Hepatocyte (in vitro differentiated cells): Measurements from ENCODE around the gene P4HTM. TPM values are rescaled to one million over a fixed set of nuclear protein-coding genes. Genes with fewer than 3 reads are reported as not detected.

Experiments used
- DNase-seq: peaks from one replicate; pipeline ENCODE4 v3.0.0-alpha.2; 2016; ENCODE audit warnings: low spot score
- H2AFZ ChIP-seq: fragments of 200-600 bp; sonication (generic); 2 replicates; pipeline ENCODE4 v1.6.0; 2016; ENCODE audit warnings: antibody characterized with exemption, mild to moderate bottlenecking
- H3K27ac ChIP-seq: fragments of 200-600 bp; sonication (generic); 2 replicates; pipeline ENCODE4 v1.5.1; 2016; ENCODE audit warnings: mild to moderate bottlenecking
- H3K27me3 ChIP-seq: fragments of 200-600 bp; sonication (generic); 2 replicates; pipeline ENCODE4 v1.6.1; 2016
- H3K36me3 ChIP-seq: fragments of 200-600 bp; sonication (generic); replicated peaks from 2 replicates; pipeline ENCODE4 v1.5.1; 2016; ENCODE audit warnings: low read depth; ENCODE audit not compliant: insufficient read depth
- H3K4me1 ChIP-seq: fragments of 200-600 bp; sonication (generic); 2 replicates; pipeline ENCODE4 v1.5.1; 2016; ENCODE audit warnings: mild to moderate bottlenecking, moderate library complexity; ENCODE audit not compliant: insufficient read depth
- H3K4me2 ChIP-seq: fragments of 200-600 bp; sonication (generic); 2 replicates; pipeline ENCODE4 v1.6.0; 2016
- H3K4me3 ChIP-seq: fragments of 200-600 bp; sonication (generic); 2 replicates; pipeline ENCODE4 v1.5.1; 2016; ENCODE audit warnings: mild to moderate bottlenecking
- H3K79me2 ChIP-seq: fragments of 200-600 bp; sonication (generic); 2 replicates; pipeline ENCODE4 v1.6.0; 2017; ENCODE audit warnings: mild to moderate bottlenecking
- H3K9me2 ChIP-seq: fragments of 200-600 bp; sonication (generic); replicated peaks from 2 replicates; pipeline ENCODE4 v1.6.0; 2017; ENCODE audit warnings: mild to moderate bottlenecking; ENCODE audit not compliant: insufficient read depth
- H3K9me3 ChIP-seq: fragments of 200-600 bp; sonication (generic); 2 replicates; pipeline ENCODE4 v1.5.1; 2016; ENCODE audit warnings: low read depth, mild to moderate bottlenecking
- H4K20me1 ChIP-seq: fragments of 200-600 bp; sonication (generic); 2 replicates; pipeline ENCODE4 v1.6.0; 2016; ENCODE audit warnings: mild to moderate bottlenecking; ENCODE audit not compliant: insufficient read depth, poor library complexity, severe bottlenecking
- CTCF ChIP-seq: fragments of 200-600 bp; sonication (generic); IDR thresholded peaks from 2 replicates; pipeline ENCODE4 v1.5.1; 2016; ENCODE audit warnings: antibody characterized with exemption, mild to moderate bottlenecking; ENCODE audit not compliant: poor library complexity
- EZH2 ChIP-seq: fragments of 200-600 bp; sonication (generic); IDR thresholded peaks from 2 replicates; pipeline ENCODE4 v1.6.1; 2016; ENCODE audit warnings: antibody characterized with exemption, mild to moderate bottlenecking, borderline replicate concordance
- EZH2phosphoT487 ChIP-seq: fragments of 200-600 bp; sonication (generic); IDR thresholded peaks from one replicate; pipeline ENCODE4 v1.6.1; 2018; ENCODE audit warnings: antibody characterized with exemption, mild to moderate bottlenecking, low read depth, moderate library complexity; ENCODE audit not compliant: unreplicated experiment, severe bottlenecking
- WGBS: methylation state at CpG from one replicate; pipeline ENCODE4 v1.1.6; 2016; ENCODE audit warnings: low lambda C conversion rate; ENCODE audit errors: missing lambda C conversion rate; 5-methylcytosine and 5-hydroxymethylcytosine counted together
- polyA plus RNA-seq: library from polyadenylated mRNA; unstranded; fragments of >200 nt; fragmentation: Nextera tagmentation; extraction: Ambion mirVana; gene quantifications from 2 replicates; pipeline ENCODE4 v1.2.1, GENCODE V29; 2016
- total RNA-seq: library from RNA; depleted of rRNA; stranded (reverse); fragments of >200 nt; gene quantifications from 2 replicates; pipeline ENCODE4 v1.2.3, GENCODE V29; 2014

The P4HTM gene
- total and polyA plus RNA-seq, 2 experiments from 2014 or later: 42.5 to 85.3 TPM

GRCh38 chr3:48999085-48999858 is 9.2 kb downstream of the P4HTM start:
- Histone ChIP-seq H3K36me3 (no peaks in the 10 kb centered on the region), H3K4me2 (peak overlapping the region; percentile 41), H3K9me3 (no peaks in the 10 kb centered on the region), H2AFZ (no peak overlapping the region), H3K79me2 (no peaks in the 10 kb centered on the region), H3K4me3 (no peak overlapping the region), H3K27me3 (no peaks in the 10 kb centered on the region), H4K20me1 (no peaks in the 10 kb centered on the region), H3K9me2 (no peaks in the 10 kb centered on the region), H3K4me1 (peaks cover 23% of the 10 kb centered on the region), H3K27ac (peak overlapping the region; percentile 72)
- 64% methylated on average over 8 of the region's 8 CpGs for WGBS
- no peak for DNase-seq
- no peak for TF ChIP-seq EZH2

GRCh38 chr3:49001155-49001554 is 11.1 kb downstream of the P4HTM start:
- Histone ChIP-seq H3K4me1 (peaks cover 23% of the 10 kb centered on the region), H3K27me3 (no peaks in the 10 kb centered on the region), H3K79me2 (no peaks in the 10 kb centered on the region), H3K4me3 (no peak overlapping the region), H3K9me2 (no peaks in the 10 kb centered on the region), H4K20me1 (no peaks in the 10 kb centered on the region), H3K36me3 (no peaks in the 10 kb centered on the region), H3K4me2 (no peak overlapping the region), H2AFZ (no peak overlapping the region), H3K27ac (no peak overlapping the region), H3K9me3 (no peaks in the 10 kb centered on the region)
- no peak for DNase-seq
- TF ChIP-seq EZH2phosphoT487: no peak
- TF ChIP-seq EZH2: no peak
- no peak for TF ChIP-seq CTCF
- WGBS: 97% methylated on average over 6 of the region's 6 CpGs

- Histone ChIP-seq H3K27ac (no peak overlapping the region), H3K79me2 (peaks cover 21% of the 10 kb centered on the region), H3K4me3 (no peak overlapping the region), H4K20me1 (peaks cover 18% of the 10 kb centered on the region), H3K9me2 (no peaks in the 10 kb centered on the region), H3K36me3 (no peaks in the 10 kb centered on the region), H3K9me3 (no peaks in the 10 kb centered on the region), H3K27me3 (no peaks in the 10 kb centered on the region), H3K4me2 (no peak overlapping the region), H3K4me1 (peaks cover 13% of the 10 kb centered on the region), H2AFZ (no peak overlapping the region)
- DNase-seq: no peak
- TF ChIP-seq CTCF (no peak), EZH2phosphoT487 (no peak), EZH2 (no peak)
- 90% methylated on average over 16 of the region's 16 CpGs for WGBS
Measured at GRCh38 chr3:49004352-49005302, 14.6 kb downstream of the P4HTM start.

- Histone ChIP-seq H3K27ac (no peak overlapping the region), H3K4me2 (no peak overlapping the region), H2AFZ (no peak overlapping the region), H3K9me2 (no peaks in the 10 kb centered on the region), H3K27me3 (no peaks in the 10 kb centered on the region), H4K20me1 (peaks cover 24% of the 10 kb centered on the region), H3K4me3 (no peak overlapping the region), H3K9me3 (no peaks in the 10 kb centered on the region), H3K36me3 (no peaks in the 10 kb centered on the region), H3K79me2 (peaks cover 28% of the 10 kb centered on the region), H3K4me1 (peaks cover 7% of the 10 kb centered on the region)
- 96% methylated on average over 3 of the region's 3 CpGs for WGBS
- no peak for DNase-seq
- no peak for TF ChIP-seq CTCF
- TF ChIP-seq EZH2phosphoT487: no peak
- no peak for TF ChIP-seq EZH2
Measured at GRCh38 chr3:49005303-49005680, 15.3 kb downstream of the P4HTM start.
